ENCODE results near the gene C11orf71.

C11orf71 gene

GRCh38 chr11:114397349-114397982, 2.8 kb downstream of the C11orf71 start:
- Histone ChIP-seq H3K27me3 (ENCODE audit: insufficient read depth, low read length) (no peaks in the 10 kb centered on the region), H3K9me3 (ENCODE audit: insufficient read depth, low read depth, low read length) (no peaks in the 10 kb centered on the region), H3K36me3 (ENCODE audit: insufficient read depth, low read depth, low read length) (peaks cover under 1% of the 10 kb centered on the region; the same call in 1 of the 2 replicates), H3K4me1 (ENCODE audit: insufficient read depth, low read length) (peaks cover 4% of the 10 kb centered on the region; the same call in 1 of the 2 replicates), H3K27ac (ENCODE audit: low read length) (no peak overlapping the region), H3K9ac (ENCODE audit: low read depth, low read length) (no peak overlapping the region), H3K4me3 (ENCODE audit: low read length) (no peak overlapping the region)

- Histone ChIP-seq H3K36me3 (ENCODE audit: insufficient read depth, low read depth, low read length) (no peaks in the 10 kb centered on the region), H3K4me1 (ENCODE audit: insufficient read depth, low read length) (peaks cover 4% of the 10 kb centered on the region; the same call in 1 of the 2 replicates), H3K27ac (ENCODE audit: low read length) (no peak overlapping the region), H3K9me3 (ENCODE audit: insufficient read depth, low read depth, low read length) (no peaks in the 10 kb centered on the region), H3K4me3 (ENCODE audit: low read length) (no peak overlapping the region), H3K9ac (ENCODE audit: low read depth, low read length) (no peak overlapping the region), H3K27me3 (ENCODE audit: insufficient read depth, low read length) (no peaks in the 10 kb centered on the region)
Observed at GRCh38 chr11:114396916-114397315, 3.4 kb downstream of the C11orf71 start.

- Histone ChIP-seq H3K9me3 (ENCODE audit: insufficient read depth, low read depth, low read length) (no peaks in the 10 kb centered on the region), H3K4me3 (ENCODE audit: low read length) (no peak overlapping the region), H3K4me1 (ENCODE audit: insufficient read depth, low read length) (peaks cover 4% of the 10 kb centered on the region; the same call in 1 of the 2 replicates), H3K27ac (ENCODE audit: low read length) (no peak overlapping the region), H3K27me3 (ENCODE audit: insufficient read depth, low read length) (no peaks in the 10 kb centered on the region), H3K36me3 (ENCODE audit: insufficient read depth, low read depth, low read length) (no peaks in the 10 kb centered on the region), H3K9ac (ENCODE audit: low read depth, low read length) (no peak overlapping the region)
Observed at GRCh38 chr11:114395736-114396135, 4.6 kb downstream of the C11orf71 start.

- Histone ChIP-seq H3K4me3 (ENCODE audit: low read length) (no peak overlapping the region), H3K9me3 (ENCODE audit: insufficient read depth, low read depth, low read length) (no peaks in the 10 kb centered on the region), H3K27me3 (ENCODE audit: insufficient read depth, low read length) (no peaks in the 10 kb centered on the region), H3K4me1 (ENCODE audit: insufficient read depth, low read length) (no peaks in the 10 kb centered on the region; the same call in 1 of the 2 replicates), H3K36me3 (ENCODE audit: insufficient read depth, low read depth, low read length) (no peaks in the 10 kb centered on the region), H3K27ac (ENCODE audit: low read length) (no peak overlapping the region), H3K9ac (ENCODE audit: low read depth, low read length) (no peak overlapping the region)
Observed at GRCh38 chr11:114392735-114393667, 7.3 kb downstream of the C11orf71 start.

- H3K27ac ChIP-seq (ENCODE audit: low read length) = no peak overlapping the region
- H3K4me3 ChIP-seq (ENCODE audit: low read length) = no peak overlapping the region
- no peaks in the 10 kb centered on the region for H3K9me3 ChIP-seq (ENCODE audit: insufficient read depth, low read depth, low read length)
- H3K9ac ChIP-seq (ENCODE audit: low read depth, low read length) = no peak overlapping the region
- H3K4me1 ChIP-seq (ENCODE audit: insufficient read depth, low read length) = no peaks in the 10 kb centered on the region
- no peaks in the 10 kb centered on the region for H3K27me3 ChIP-seq (ENCODE audit: insufficient read depth, low read length)
- no peaks in the 10 kb centered on the region for H3K36me3 ChIP-seq (ENCODE audit: insufficient read depth, low read depth, low read length)
Observed at GRCh38 chr11:114386545-114386944, 13.8 kb downstream of the C11orf71 start.

- no peaks in the 10 kb centered on the region for H3K27me3 ChIP-seq (ENCODE audit: insufficient read depth, low read length)
- no peaks in the 10 kb centered on the region for H3K9me3 ChIP-seq (ENCODE audit: insufficient read depth, low read depth, low read length)
- no peak overlapping the region for H3K27ac ChIP-seq (ENCODE audit: low read length)
- H3K4me3 ChIP-seq (ENCODE audit: low read length) = no peak overlapping the region
- no peaks in the 10 kb centered on the region for H3K4me1 ChIP-seq (ENCODE audit: insufficient read depth, low read length)
- no peak overlapping the region for H3K9ac ChIP-seq (ENCODE audit: low read depth, low read length)
- H3K36me3 ChIP-seq (ENCODE audit: insufficient read depth, low read depth, low read length) = no peaks in the 10 kb centered on the region
Observed at GRCh38 chr11:114386131-114386530, 14.2 kb downstream of the C11orf71 start.

GRCh38 chr11:114384487-114384886, 15.8 kb downstream of the C11orf71 start:
- H3K36me3 ChIP-seq (ENCODE audit: insufficient read depth, low read depth, low read length) = no peaks in the 10 kb centered on the region
- no peak overlapping the region for H3K27ac ChIP-seq (ENCODE audit: low read length)
- H3K4me3 ChIP-seq (ENCODE audit: low read length) = no peak overlapping the region
- H3K9ac ChIP-seq (ENCODE audit: low read depth, low read length) = no peak overlapping the region
- H3K4me1 ChIP-seq (ENCODE audit: insufficient read depth, low read length) = no peaks in the 10 kb centered on the region
- no peaks in the 10 kb centered on the region for H3K9me3 ChIP-seq (ENCODE audit: insufficient read depth, low read depth, low read length)
- H3K27me3 ChIP-seq (ENCODE audit: insufficient read depth, low read length) = no peaks in the 10 kb centered on the region

GRCh38 chr11:114382509-114382908, 17.8 kb downstream of the C11orf71 start:
- Histone ChIP-seq H3K36me3 (ENCODE audit: insufficient read depth, low read depth, low read length) (no peaks in the 10 kb centered on the region), H3K9ac (ENCODE audit: low read depth, low read length) (no peak overlapping the region), H3K27ac (ENCODE audit: low read length) (no peak overlapping the region), H3K4me3 (ENCODE audit: low read length) (no peak overlapping the region), H3K27me3 (ENCODE audit: insufficient read depth, low read length) (no peaks in the 10 kb centered on the region), H3K4me1 (ENCODE audit: insufficient read depth, low read length) (peaks cover 4% of the 10 kb centered on the region), H3K9me3 (ENCODE audit: insufficient read depth, low read depth, low read length) (no peaks in the 10 kb centered on the region)

- Histone ChIP-seq H3K9ac (ENCODE audit: low read depth, low read length) (no peak overlapping the region), H3K9me3 (ENCODE audit: insufficient read depth, low read depth, low read length) (no peaks in the 10 kb centered on the region), H3K27ac (ENCODE audit: low read length) (no peak overlapping the region), H3K4me3 (ENCODE audit: low read length) (no peak overlapping the region), H3K4me1 (ENCODE audit: insufficient read depth, low read length) (peaks cover 4% of the 10 kb centered on the region), H3K36me3 (ENCODE audit: insufficient read depth, low read depth, low read length) (no peaks in the 10 kb centered on the region), H3K27me3 (ENCODE audit: insufficient read depth, low read length) (no peaks in the 10 kb centered on the region)
Observed at GRCh38 chr11:114379394-114380069, 20.8 kb downstream of the C11orf71 start.

- H3K27ac ChIP-seq (ENCODE audit: low read length) = no peak overlapping the region
Observed at GRCh38 chr11:114377612-114378267, 22.6 kb downstream of the C11orf71 start.

GRCh38 chr11:114375052-114375451, 25.3 kb downstream of the C11orf71 start:
- no peaks in the 10 kb centered on the region for H3K27me3 ChIP-seq (ENCODE audit: insufficient read depth, low read length)
- peaks cover 4% of the 10 kb centered on the region for H3K4me1 ChIP-seq (ENCODE audit: insufficient read depth, low read length)
- H3K9ac ChIP-seq (ENCODE audit: low read depth, low read length) = no peak overlapping the region
- no peak overlapping the region for H3K27ac ChIP-seq (ENCODE audit: low read length)
- no peak overlapping the region for H3K4me3 ChIP-seq (ENCODE audit: low read length)
- H3K36me3 ChIP-seq (ENCODE audit: insufficient read depth, low read depth, low read length) = no peaks in the 10 kb centered on the region
- H3K9me3 ChIP-seq (ENCODE audit: insufficient read depth, low read depth, low read length) = no peaks in the 10 kb centered on the region

More at GRCh38 chr11:114377612-114378267, 22.6 kb downstream of the C11orf71 start:
- no peaks in the 10 kb centered on the region for H3K36me3 ChIP-seq (ENCODE audit: insufficient read depth, low read depth, low read length)
- no peaks in the 10 kb centered on the region for H3K27me3 ChIP-seq (ENCODE audit: insufficient read depth, low read length)
- H3K4me3 ChIP-seq (ENCODE audit: low read length) = no peak overlapping the region
- peaks cover 4% of the 10 kb centered on the region for H3K4me1 ChIP-seq (ENCODE audit: insufficient read depth, low read length)
- no peaks in the 10 kb centered on the region for H3K9me3 ChIP-seq (ENCODE audit: insufficient read depth, low read depth, low read length)
- no peak overlapping the region for H3K9ac ChIP-seq (ENCODE audit: low read depth, low read length)

All from iPS-20b (cell line).